GM10266 (cell line): Measurements from ENCODE around the gene ZNF140.

ENCODE experiments used
- DNase-seq: peaks from one replicate; pipeline ENCODE4 v3.0.0; 2012; ENCODE audit errors: extremely low spot score
- CTCF ChIP-seq: IDR thresholded peaks from 2 replicates; pipeline ENCODE4 v1.5.1; 2012; ENCODE audit warnings: mild to moderate bottlenecking, low read depth; ENCODE audit not compliant: control insufficient read depth, insufficient read depth; ENCODE audit errors: missing control alignments

The ZNF140 gene

GRCh38 chr12:133130038-133130807 is 49.5 kb downstream of the ZNF140 start, which contains the start of the genes ZNF10 and ZNF891:
Gene ZNF10, plus strand, starts transcription at chr12:133130627. Its CDS starts 13,866 bp downstream, at chr12:133144493.
Gene ZNF891, minus strand, starts transcription at chr12:133130274. Its CDS starts 8,356 bp downstream, at chr12:133121918.
- DNase-seq: peak; percentile 91
- TF ChIP-seq CTCF: peak; percentile 1

GRCh38 chr12:133130808-133131128 is 50.0 kb downstream of the ZNF140 start:
- DNase-seq: peak; percentile 8
- TF ChIP-seq CTCF: no peak

GRCh38 chr12:133135747-133136146 is 55.0 kb downstream of the ZNF140 start:
- no peak for DNase-seq
- no peak for TF ChIP-seq CTCF

- no peak for DNase-seq
- TF ChIP-seq CTCF: no peak
Observed at GRCh38 chr12:133145981-133146380, 65.3 kb downstream of the ZNF140 start.

- no peak for TF ChIP-seq CTCF
- no peak for DNase-seq
Observed at GRCh38 chr12:133156125-133156690, 75.5 kb downstream of the ZNF140 start.
